Fibroblast of mammary gland (primary cell): Measurements from ENCODE around the gene PALMD.
A peak's percentile ranks its signal among the peaks of the same experiment; 100 is the strongest.

Experiments
- DNase-seq: peaks from one replicate; pipeline ENCODE4 v3.0.0-alpha.2; 2010; ENCODE audit warnings: low read depth
- H3K4me3 ChIP-seq: 2 replicates; pipeline ENCODE4 v1.5.1; 2011; ENCODE audit warnings: low read depth, mild to moderate bottlenecking, low read length, moderate library complexity; ENCODE audit not compliant: control insufficient read depth
- CTCF ChIP-seq: conservative IDR thresholded peaks from 2 replicates; pipeline ENCODE4 v1.5.1; 2011; ENCODE audit warnings: low read depth, low read length, inconsistent platforms; ENCODE audit not compliant: control insufficient read depth, insufficient read depth

The PALMD gene

GRCh38 chr1:99669821-99670220, 23.9 kb downstream of the PALMD start:
- no peak overlapping the region for H3K4me3 ChIP-seq
- TF ChIP-seq CTCF: no peak
- DNase-seq: no peak

GRCh38 chr1:99670583-99670982, 24.7 kb downstream of the PALMD start:
- DNase-seq: no peak
- no peak overlapping the region for H3K4me3 ChIP-seq
- TF ChIP-seq CTCF: no peak

- TF ChIP-seq CTCF: no peak
- DNase-seq: no peak
- H3K4me3 ChIP-seq: no peak overlapping the region
Observed at GRCh38 chr1:99672038-99672437, 26.1 kb downstream of the PALMD start.

GRCh38 chr1:99672530-99673213, 26.8 kb downstream of the PALMD start:
- no peak for TF ChIP-seq CTCF
- peak; percentile 70 for DNase-seq
- no peak overlapping the region for H3K4me3 ChIP-seq

- H3K4me3 ChIP-seq: no peak overlapping the region
- TF ChIP-seq CTCF: no peak
- DNase-seq: no peak
Observed at GRCh38 chr1:99673315-99673714, 27.4 kb downstream of the PALMD start.

- no peak for DNase-seq
- H3K4me3 ChIP-seq: no peak overlapping the region
- TF ChIP-seq CTCF: no peak
Observed at GRCh38 chr1:99674115-99675064, 28.5 kb downstream of the PALMD start.
